Chondrocyte (in vitro differentiated cells): ENCODE data around the gene KEL. TPM values are rescaled to one million over a fixed set of nuclear protein-coding genes. Genes with fewer than 3 reads are reported as not detected.
"Not testable (repeated sequence)": the region's sequence is repeated elsewhere in the genome, so short reads cannot be mapped to it uniquely, and the experiment has no call there.

Experiments used
- DNase-seq: peaks from one replicate; pipeline ENCODE4 v3.0.0; 2021; ENCODE audit warnings: mixed read lengths, low spot score
- H3K27ac Mint-ChIP-seq: one replicate; pipeline ENCODE4 v1.8.0; 2021; ENCODE audit warnings: mild to moderate bottlenecking, moderate library complexity, mixed read lengths; ENCODE audit not compliant: unreplicated experiment
- H3K27me3 Mint-ChIP-seq: 2 replicates; pipeline ENCODE4 v1.8.0; 2021; ENCODE audit warnings: low read depth, mixed read lengths
- H3K36me3 Mint-ChIP-seq: 2 replicates; pipeline ENCODE4 v1.8.0; 2021; ENCODE audit warnings: low read depth, mixed read lengths
- H3K4me1 Mint-ChIP-seq: 2 replicates; pipeline ENCODE4 v1.8.0; 2021; ENCODE audit warnings: low read depth, mild to moderate bottlenecking, mixed read lengths
- H3K4me3 Mint-ChIP-seq: one replicate; pipeline ENCODE4 v1.8.0; 2021; ENCODE audit warnings: mild to moderate bottlenecking, moderate library complexity, mixed read lengths; ENCODE audit not compliant: unreplicated experiment
- H3K9me3 Mint-ChIP-seq: 2 replicates; pipeline ENCODE4 v1.8.0; 2021; ENCODE audit warnings: low read depth, mixed read lengths
- total RNA-seq: library from RNA; stranded (reverse); gene quantifications from 3 replicates; pipeline ENCODE4 v1.2.1, GENCODE V29; 2021
- TF ChIP-seq, protein P1 (sequence below): fragments of 200-600 bp; sonication (generic); IDR thresholded peaks from 2 replicates; pipeline ENCODE4 v1.5.0; 2021; ENCODE audit warnings: antibody characterized with exemption, mild to moderate bottlenecking, moderate library complexity

KEL gene
- total RNA-seq, 1 donor from 2014 or later: 0.40 TPM

- no peak for DNase-seq
- TF ChIP-seq, protein P1, sequence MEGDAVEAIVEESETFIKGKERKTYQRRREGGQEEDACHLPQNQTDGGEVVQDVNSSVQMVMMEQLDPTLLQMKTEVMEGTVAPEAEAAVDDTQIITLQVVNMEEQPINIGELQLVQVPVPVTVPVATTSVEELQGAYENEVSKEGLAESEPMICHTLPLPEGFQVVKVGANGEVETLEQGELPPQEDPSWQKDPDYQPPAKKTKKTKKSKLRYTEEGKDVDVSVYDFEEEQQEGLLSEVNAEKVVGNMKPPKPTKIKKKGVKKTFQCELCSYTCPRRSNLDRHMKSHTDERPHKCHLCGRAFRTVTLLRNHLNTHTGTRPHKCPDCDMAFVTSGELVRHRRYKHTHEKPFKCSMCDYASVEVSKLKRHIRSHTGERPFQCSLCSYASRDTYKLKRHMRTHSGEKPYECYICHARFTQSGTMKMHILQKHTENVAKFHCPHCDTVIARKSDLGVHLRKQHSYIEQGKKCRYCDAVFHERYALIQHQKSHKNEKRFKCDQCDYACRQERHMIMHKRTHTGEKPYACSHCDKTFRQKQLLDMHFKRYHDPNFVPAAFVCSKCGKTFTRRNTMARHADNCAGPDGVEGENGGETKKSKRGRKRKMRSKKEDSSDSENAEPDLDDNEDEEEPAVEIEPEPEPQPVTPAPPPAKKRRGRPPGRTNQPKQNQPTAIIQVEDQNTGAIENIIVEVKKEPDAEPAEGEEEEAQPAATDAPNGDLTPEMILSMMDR: no peak
- Mint-ChIP-seq H3K4me3 (no peak overlapping the region), H3K27me3 (peaks cover 10% of the 10 kb centered on the region), H3K27ac (no peak overlapping the region), H3K36me3 (no peaks in the 10 kb centered on the region), H3K9me3 (peaks cover 4% of the 10 kb centered on the region), H3K4me1 (no peaks in the 10 kb centered on the region)
Observed at GRCh38 chr7:142997456-142997989, 35.4 kb upstream of the KEL start.

DNA sequence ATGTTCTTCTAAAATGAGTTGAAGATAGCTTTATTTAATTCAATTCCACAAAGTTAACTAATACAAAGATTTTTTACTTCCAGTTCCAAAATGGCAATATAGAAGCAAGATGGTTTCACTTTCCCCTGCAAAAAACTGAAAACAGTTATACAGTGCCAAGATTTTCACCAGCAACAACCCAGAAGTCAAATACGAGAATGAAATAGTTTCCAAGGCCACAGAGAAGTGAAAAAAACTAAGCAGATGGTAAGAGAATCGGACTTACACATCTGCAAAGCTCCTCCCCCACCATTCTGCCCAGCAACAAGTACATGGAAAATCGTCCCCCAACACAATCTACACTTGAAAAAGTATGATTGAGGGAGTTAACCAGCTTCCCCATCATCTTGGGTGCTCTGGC is 30.3 kb upstream of the KEL start:
- no peak for DNase-seq
- no peak overlapping the region for H3K27ac Mint-ChIP-seq
- no peaks in the 10 kb centered on the region for H3K4me1 Mint-ChIP-seq
- peaks cover 4% of the 10 kb centered on the region for H3K9me3 Mint-ChIP-seq
- TF ChIP-seq, protein P1: no peak
- peaks cover 7% of the 10 kb centered on the region for H3K27me3 Mint-ChIP-seq
- no peak overlapping the region for H3K4me3 Mint-ChIP-seq
- H3K36me3 Mint-ChIP-seq: no peaks in the 10 kb centered on the region

GRCh38 chr7:142984297-142984696 is 22.1 kb upstream of the KEL start:
- no peak for DNase-seq
- TF ChIP-seq, protein P1: no peak
- H3K4me3 Mint-ChIP-seq: no peak overlapping the region
- H3K36me3 Mint-ChIP-seq: no peaks in the 10 kb centered on the region
- H3K27me3 Mint-ChIP-seq: no peaks in the 10 kb centered on the region
- no peaks in the 10 kb centered on the region for H3K4me1 Mint-ChIP-seq
- H3K27ac Mint-ChIP-seq: no peak overlapping the region
- peaks cover 29% of the 10 kb centered on the region for H3K9me3 Mint-ChIP-seq

DNA sequence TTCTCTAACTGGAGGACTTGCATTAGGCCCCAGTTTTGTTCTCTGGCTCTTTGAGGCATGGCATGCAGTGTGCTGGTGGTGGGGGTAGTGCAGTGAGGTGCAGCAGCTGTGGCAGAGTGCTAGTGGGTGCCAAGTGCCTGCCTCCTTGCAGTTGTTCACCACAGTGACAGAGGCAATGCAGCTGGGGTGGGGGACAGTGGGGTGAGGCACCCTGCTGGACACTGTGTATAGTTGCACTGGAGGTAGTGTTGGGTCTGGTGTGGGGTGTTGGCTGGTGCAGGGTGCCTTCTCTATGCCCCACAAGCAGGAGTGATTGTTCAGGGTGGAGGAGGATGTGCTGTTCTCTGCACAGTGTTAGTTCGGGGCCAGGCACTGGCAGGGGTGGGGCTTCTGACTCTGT is 21.7 kb upstream of the KEL start:
- DNase-seq: no peak
- Mint-ChIP-seq H3K9me3 (peaks cover 34% of the 10 kb centered on the region), H3K4me1 (no peaks in the 10 kb centered on the region), H3K27ac (no peak overlapping the region), H3K4me3 (no peak overlapping the region), H3K27me3 (no peaks in the 10 kb centered on the region), H3K36me3 (no peaks in the 10 kb centered on the region)
- TF ChIP-seq, protein P1: no peak

GRCh38 chr7:142978402-142978801 is 16.2 kb upstream of the KEL start:
- DNase-seq, H3K36me3 Mint-ChIP-seq, H3K4me3 Mint-ChIP-seq, H3K27me3 Mint-ChIP-seq, H3K27ac Mint-ChIP-seq, H3K4me1 Mint-ChIP-seq: not testable (repeated sequence)
- peaks cover 50% of the 10 kb centered on the region for H3K9me3 Mint-ChIP-seq

DNA sequence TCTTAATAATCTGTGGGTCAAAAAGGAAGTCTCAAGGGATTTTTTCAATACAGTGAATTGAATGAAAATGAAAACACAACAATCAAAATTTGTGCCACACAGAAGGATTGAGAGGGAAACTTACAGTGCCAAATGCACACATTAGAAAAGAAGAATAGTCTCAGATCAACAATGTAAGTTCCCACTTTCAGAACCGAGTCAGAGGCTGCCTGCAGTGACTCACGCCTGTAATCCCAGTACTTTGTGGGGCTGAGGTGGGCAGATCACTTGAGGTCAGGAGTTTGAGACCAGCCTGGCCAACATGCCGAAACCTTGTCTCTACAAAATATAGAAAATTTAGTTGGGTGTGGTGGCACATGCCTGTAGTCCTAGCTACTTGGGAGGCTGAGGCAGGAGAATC is 12.5 kb upstream of the KEL start:
- Mint-ChIP-seq H3K27ac (no peak overlapping the region), H3K9me3 (peaks cover 28% of the 10 kb centered on the region), H3K27me3 (no peaks in the 10 kb centered on the region), H3K36me3 (no peaks in the 10 kb centered on the region), H3K4me1 (no peaks in the 10 kb centered on the region), H3K4me3 (no peak overlapping the region)
- no peak for DNase-seq
- TF ChIP-seq, protein P1: no peak
